ENCODE results near the gene BRDT. TPM values are rescaled to one million over a fixed set of nuclear protein-coding genes. Genes with fewer than 3 reads are reported as not detected.

The BRDT gene
- polyA plus RNA-seq (ENCODE audit: insufficient read length in 4 of 4), result under 1 TPM in 2 of 4 donors, not detected in 2; 0.29 to 0.36 TPM

- DNase-seq (ENCODE audit: low read depth in 4 of 4, low spot score in 2 of 4), result no peak
Observed at GRCh38 chr1:91949356-91949699, at the start of gene BRDT. BRDT (plus strand) TSS chr1:91949401; CDS start chr1:91962755, 13,354 bp downstream.

- no peak for DNase-seq (ENCODE audit: low read depth in 4 of 4, low spot score in 2 of 4)
Observed at GRCh38 chr1:91900562-91900961, 48.6 kb upstream of the BRDT start.

GRCh38 chr1:91901231-91901630 is 48.0 kb upstream of the BRDT start:
- no peak for DNase-seq (ENCODE audit: low read depth in 4 of 4, low spot score in 2 of 4)

GRCh38 chr1:91912266-91912665 is 36.9 kb upstream of the BRDT start:
- no peak for DNase-seq (ENCODE audit: low read depth in 4 of 4, low spot score in 2 of 4)

- no peak for DNase-seq (ENCODE audit: low read depth in 4 of 4, low spot score in 2 of 4)
Observed at GRCh38 chr1:91913018-91913417, 36.2 kb upstream of the BRDT start.

- DNase-seq (ENCODE audit: low read depth in 4 of 4, low spot score in 2 of 4), result no peak
Observed at GRCh38 chr1:91916046-91916445, 33.2 kb upstream of the BRDT start.

- no peak for DNase-seq (ENCODE audit: low read depth in 4 of 4, low spot score in 2 of 4)
Observed at GRCh38 chr1:91916811-91917460, 32.3 kb upstream of the BRDT start.

GRCh38 chr1:91919962-91920361 is 29.2 kb upstream of the BRDT start:
- no peak for DNase-seq (ENCODE audit: low read depth in 4 of 4, low spot score in 2 of 4)

- DNase-seq (ENCODE audit: low read depth in 4 of 4, low spot score in 2 of 4), result no peak
Observed at GRCh38 chr1:91924146-91924545, 25.1 kb upstream of the BRDT start.

- DNase-seq (ENCODE audit: low read depth in 4 of 4, low spot score in 2 of 4), result no peak
Observed at GRCh38 chr1:91925644-91926435, 23.4 kb upstream of the BRDT start.

- no peak for DNase-seq (ENCODE audit: low read depth in 4 of 4, low spot score in 2 of 4)
Observed at GRCh38 chr1:91928026-91928425, 21.2 kb upstream of the BRDT start.

- DNase-seq (ENCODE audit: low read depth in 4 of 4, low spot score in 2 of 4), result no peak
Observed at GRCh38 chr1:91929250-91929649, 20.0 kb upstream of the BRDT start.

GRCh38 chr1:91937613-91938012 is 11.6 kb upstream of the BRDT start:
- no peak for DNase-seq (ENCODE audit: low read depth in 4 of 4, low spot score in 2 of 4)

GRCh38 chr1:91940496-91940895 is 8.7 kb upstream of the BRDT start:
- DNase-seq (ENCODE audit: low read depth in 4 of 4, low spot score in 2 of 4), result no peak

- DNase-seq (ENCODE audit: low read depth in 4 of 4, low spot score in 2 of 4), result no peak
Observed at GRCh38 chr1:91944087-91944486, 5.1 kb upstream of the BRDT start.

GRCh38 chr1:91948097-91948496 is 1.1 kb upstream of the BRDT start:
- DNase-seq (ENCODE audit: low read depth in 4 of 4, low spot score in 2 of 4), result no peak

GRCh38 chr1:91948501-91949355 is 473 bp upstream of the BRDT start:
- no peak for DNase-seq (ENCODE audit: low read depth in 4 of 4, low spot score in 2 of 4)

GRCh38 chr1:91952187-91952586 is 3.0 kb downstream of the BRDT start:
- no peak for DNase-seq (ENCODE audit: low read depth in 4 of 4, low spot score in 2 of 4)

GRCh38 chr1:91958926-91959325 is 9.7 kb downstream of the BRDT start:
- no peak for DNase-seq (ENCODE audit: low read depth in 4 of 4, low spot score in 2 of 4)

- DNase-seq (ENCODE audit: low read depth in 4 of 4, low spot score in 2 of 4), result no peak
Observed at GRCh38 chr1:91968334-91968733, 19.1 kb downstream of the BRDT start.

- no peak for DNase-seq (ENCODE audit: low read depth in 4 of 4, low spot score in 2 of 4)
Observed at GRCh38 chr1:91979383-91979782, 30.2 kb downstream of the BRDT start.

Data from left renal cortex interstitium (tissue), 4 donors.